GM12873 (cell line): ENCODE data around the gene CHST11.

Experiments
- CTCF ChIP-seq: IDR thresholded peaks from 2 replicates; pipeline ENCODE4 v1.5.1; 2012; ENCODE audit warnings: low read depth, mild to moderate bottlenecking, moderate library complexity, low read length, control low read depth; ENCODE audit not compliant: insufficient read depth; ENCODE audit errors: missing control alignments

CHST11 gene

GRCh38 chr12:104627990-104628830 lies 171.5 kb downstream of the CHST11 start:
- TF ChIP-seq CTCF: no peak

- no peak for TF ChIP-seq CTCF
Measured at GRCh38 chr12:104628831-104629135, 172.0 kb downstream of the CHST11 start.

- TF ChIP-seq CTCF: no peak
Measured at GRCh38 chr12:104630230-104630670, 173.5 kb downstream of the CHST11 start.

GRCh38 chr12:104631867-104632266 lies 175.1 kb downstream of the CHST11 start:
- TF ChIP-seq CTCF: no peak

- TF ChIP-seq CTCF: no peak
Measured at GRCh38 chr12:104632724-104633201, 176.0 kb downstream of the CHST11 start.

GRCh38 chr12:104634044-104634443 lies 177.3 kb downstream of the CHST11 start:
- no peak for TF ChIP-seq CTCF

- TF ChIP-seq CTCF: no peak
Measured at GRCh38 chr12:104634852-104635251, 178.1 kb downstream of the CHST11 start.
